Measurements from ENCODE around the gene ZMYND8.
"Not testable (repeated sequence)": the region's sequence is repeated elsewhere in the genome, so short reads cannot be mapped to it uniquely, and the experiment has no call there.

Gene ZMYND8

DNA sequence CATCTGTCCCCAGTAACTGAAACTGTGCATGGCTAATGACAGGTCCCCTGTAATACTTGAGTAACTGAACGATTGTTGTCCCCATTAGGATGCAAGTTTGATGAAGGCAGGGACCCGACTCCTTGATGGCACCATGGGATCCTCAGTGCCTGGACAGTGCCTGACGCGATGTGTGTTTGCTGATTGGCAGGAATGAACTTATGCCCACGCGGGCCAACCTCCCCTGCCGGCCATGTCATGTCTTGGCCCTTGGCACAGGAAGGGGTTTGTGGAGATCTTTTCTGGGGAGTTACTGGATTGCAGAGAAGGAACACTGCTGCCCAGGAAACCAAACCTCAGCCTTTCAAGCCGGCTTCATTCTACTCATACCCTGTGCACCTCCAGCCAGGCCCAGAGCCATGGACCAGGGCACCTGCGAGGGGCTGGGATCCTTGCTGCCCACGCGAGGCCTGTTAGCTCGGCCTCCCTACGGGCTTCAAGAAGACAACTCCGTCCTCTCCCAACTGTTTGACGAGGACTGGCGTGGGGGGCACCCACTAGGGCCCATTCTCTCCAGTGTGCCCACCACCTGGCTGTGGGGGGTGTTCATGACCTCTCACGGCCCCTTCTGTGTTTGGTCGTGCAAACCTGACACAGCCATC is 147.8 kb downstream of the ZMYND8 start:
- DNase-seq (ENCODE audit: low spot score) = no peak
- H3K79me1 ChIP-seq (ENCODE audit: low read depth, low read length) = no peaks in the 10 kb centered on the region
- no peak overlapping the region for H3K18ac ChIP-seq (ENCODE audit: low read length)
- H2BK12ac ChIP-seq (ENCODE audit: low read length) = no peak overlapping the region
- H3K36me3 ChIP-seq (replicated peaks in 1 of 2; ENCODE audit: control insufficient read depth in 2 of 2, insufficient read depth in 2 of 2, low read length in 2 of 2) = peaks cover 39 to 66% of the 10 kb centered on the region in 2 donors
- H3K4me2 ChIP-seq (ENCODE audit: insufficient read depth, low read length, poor library complexity, severe bottlenecking) = no peak overlapping the region
- no peak overlapping the region for H4K91ac ChIP-seq (ENCODE audit: low read depth, low read length, poor library complexity)
- H3K23ac ChIP-seq (ENCODE audit: low read depth, low read length, poor library complexity) = peak overlapping the region; percentile 18
- H3K4me3 ChIP-seq (ENCODE audit: low read length in 2 of 2) = no peak overlapping the region
- no peak overlapping the region for H2AK5ac ChIP-seq (ENCODE audit: low read depth, low read length)
- no peak overlapping the region for H2AFZ ChIP-seq (ENCODE audit: low read length)
- no peaks in the 10 kb centered on the region for H3K27me3 ChIP-seq (ENCODE audit: control insufficient read depth in 3 of 3, insufficient read depth in 3 of 3, low read depth in 1 of 3, low read length in 3 of 3)
- no peak overlapping the region for H2BK15ac ChIP-seq (ENCODE audit: low read length)
- H3K9ac ChIP-seq (ENCODE audit: low read depth, low read length, poor library complexity) = no peak overlapping the region
- no CpG with 5 or more reads among the region's 18 CpGs for WGBS, 2 donors (ENCODE audit: extremely low coverage in 2 of 2, insufficient read length in 2 of 2, insufficient replicate concordance in 1 of 2)
- peaks cover 0 to 8% of the 10 kb centered on the region in 2 donors for H3K4me1 ChIP-seq (ENCODE audit: control insufficient read depth in 2 of 2, insufficient read depth in 1 of 2, low read depth in 1 of 2, low read length in 2 of 2)
- no peaks in the 10 kb centered on the region for H3K9me3 ChIP-seq (replicated peaks in 1 of 2; ENCODE audit: control insufficient read depth in 2 of 2, insufficient read depth in 1 of 2, low read depth in 1 of 2, low read length in 2 of 2)
- H2BK120ac ChIP-seq (ENCODE audit: low read depth, low read length) = no peak overlapping the region
- no peak overlapping the region for H3K27ac ChIP-seq (replicated peaks; ENCODE audit: low read length)
- no peak overlapping the region for H4K8ac ChIP-seq (ENCODE audit: low read depth, low read length)
- H2BK5ac ChIP-seq (ENCODE audit: low read length) = no peak overlapping the region
- H3K14ac ChIP-seq (ENCODE audit: low read length) = no peak overlapping the region
- H3K4ac ChIP-seq (ENCODE audit: low read length) = no peak overlapping the region

DNA sequence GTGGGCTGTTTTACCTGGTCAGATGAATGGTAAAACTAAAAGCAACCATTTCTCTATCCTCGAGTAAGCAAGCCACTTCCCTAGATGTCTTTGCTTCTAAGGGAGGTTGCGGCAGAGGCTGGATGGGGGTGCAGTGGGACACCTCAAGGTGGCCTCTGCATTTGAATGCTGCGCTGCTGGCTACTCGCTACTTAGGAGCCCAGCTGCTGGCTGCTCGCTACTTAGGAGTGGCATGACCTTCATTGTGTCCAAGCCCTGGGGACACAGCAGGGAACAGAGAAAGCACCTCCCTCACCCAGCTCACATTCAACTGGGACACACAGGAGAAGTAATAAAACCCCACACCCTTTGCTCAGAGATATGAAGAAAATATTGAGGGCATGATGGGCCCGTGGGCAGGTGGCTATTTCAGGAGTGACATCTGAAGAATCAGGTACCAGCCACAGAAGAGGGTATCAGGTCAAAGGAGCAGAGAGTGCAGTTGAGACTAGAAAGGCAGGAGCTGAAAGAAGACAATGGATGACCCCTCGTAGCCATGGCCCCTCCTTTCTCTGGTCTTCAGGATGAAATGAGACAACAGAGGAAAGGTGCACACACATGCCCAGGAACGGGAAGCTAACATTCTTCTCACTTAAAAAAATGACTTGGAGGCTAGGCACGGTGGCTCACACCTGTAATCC is 149.4 kb downstream of the ZMYND8 start:
- Histone ChIP-seq H3K27ac (replicated peaks; ENCODE audit: low read length) (no peak overlapping the region), H3K79me1 (ENCODE audit: low read depth, low read length) (no peaks in the 10 kb centered on the region), H2BK5ac (ENCODE audit: low read length) (no peak overlapping the region), H2BK120ac (ENCODE audit: low read depth, low read length) (no peak overlapping the region), H3K9me3 (replicated peaks in 1 of 2; ENCODE audit: control insufficient read depth in 2 of 2, insufficient read depth in 1 of 2, low read depth in 1 of 2, low read length in 2 of 2) (no peaks in the 10 kb centered on the region), H3K18ac (ENCODE audit: low read length) (peak overlapping the region; percentile 25), H2AFZ (ENCODE audit: low read length) (no peak overlapping the region), H3K9ac (ENCODE audit: low read depth, low read length, poor library complexity) (no peak overlapping the region), H4K91ac (ENCODE audit: low read depth, low read length, poor library complexity) (no peak overlapping the region), H2AK5ac (ENCODE audit: low read depth, low read length) (no peak overlapping the region), H4K8ac (ENCODE audit: low read depth, low read length) (no peak overlapping the region), H2BK12ac (ENCODE audit: low read length) (no peak overlapping the region), H3K36me3 (replicated peaks in 1 of 2; ENCODE audit: control insufficient read depth in 2 of 2, insufficient read depth in 2 of 2, low read length in 2 of 2) (peaks cover 27 to 50% of the 10 kb centered on the region in 2 donors), H3K4ac (ENCODE audit: low read length) (no peak overlapping the region), H3K4me2 (ENCODE audit: insufficient read depth, low read length, poor library complexity, severe bottlenecking) (no peak overlapping the region), H2BK15ac (ENCODE audit: low read length) (no peak overlapping the region), H3K27me3 (ENCODE audit: control insufficient read depth in 3 of 3, insufficient read depth in 3 of 3, low read depth in 1 of 3, low read length in 3 of 3) (no peaks in the 10 kb centered on the region), H3K4me3 (ENCODE audit: low read length in 2 of 2) (no peak overlapping the region), H3K14ac (ENCODE audit: low read length) (no peak overlapping the region), H3K4me1 (ENCODE audit: control insufficient read depth in 2 of 2, insufficient read depth in 1 of 2, low read depth in 1 of 2, low read length in 2 of 2) (peaks cover 0 to 8% of the 10 kb centered on the region in 2 donors), H3K23ac (ENCODE audit: low read depth, low read length, poor library complexity) (no peak overlapping the region)
- DNase-seq (ENCODE audit: low spot score) = peak; percentile 8
- no CpG with 5 or more reads among the region's 9 CpGs for WGBS, 2 donors (ENCODE audit: extremely low coverage in 2 of 2, insufficient read length in 2 of 2, insufficient replicate concordance in 1 of 2)

GRCh38 chr20:47206552-47206951 is 149.9 kb downstream of the ZMYND8 start:
- H3K4me3 ChIP-seq (ENCODE audit: low read length in 2 of 2); H2BK15ac ChIP-seq (ENCODE audit: low read length); H4K91ac ChIP-seq (ENCODE audit: low read depth, low read length, poor library complexity); H3K9ac ChIP-seq (ENCODE audit: low read depth, low read length, poor library complexity); H3K9me3 ChIP-seq (replicated peaks in 1 of 2; ENCODE audit: control insufficient read depth in 2 of 2, insufficient read depth in 1 of 2, low read depth in 1 of 2, low read length in 2 of 2); H2BK12ac ChIP-seq (ENCODE audit: low read length); H3K18ac ChIP-seq (ENCODE audit: low read length); H2AFZ ChIP-seq (ENCODE audit: low read length); H3K27me3 ChIP-seq (ENCODE audit: control insufficient read depth in 3 of 3, insufficient read depth in 3 of 3, low read depth in 1 of 3, low read length in 3 of 3); H3K23ac ChIP-seq (ENCODE audit: low read depth, low read length, poor library complexity); H2BK120ac ChIP-seq (ENCODE audit: low read depth, low read length); H3K14ac ChIP-seq (ENCODE audit: low read length); H4K8ac ChIP-seq (ENCODE audit: low read depth, low read length); DNase-seq (ENCODE audit: low spot score); H3K27ac ChIP-seq (replicated peaks; ENCODE audit: low read length); H3K79me1 ChIP-seq (ENCODE audit: low read depth, low read length); H3K4me1 ChIP-seq (ENCODE audit: control insufficient read depth in 2 of 2, insufficient read depth in 1 of 2, low read depth in 1 of 2, low read length in 2 of 2); H2AK5ac ChIP-seq (ENCODE audit: low read depth, low read length); H2BK5ac ChIP-seq (ENCODE audit: low read length); H3K4ac ChIP-seq (ENCODE audit: low read length); H3K4me2 ChIP-seq (ENCODE audit: insufficient read depth, low read length, poor library complexity, severe bottlenecking): not testable (repeated sequence)
- H3K36me3 ChIP-seq (replicated peaks in 1 of 2; ENCODE audit: control insufficient read depth in 2 of 2, insufficient read depth in 2 of 2, low read length in 2 of 2) = peaks cover 21 to 45% of the 10 kb centered on the region in 2 donors
- WGBS, 2 donors (ENCODE audit: extremely low coverage in 2 of 2, insufficient read length in 2 of 2, insufficient replicate concordance in 1 of 2) = no CpG with 5 or more reads among the region's 10 CpGs

DNA sequence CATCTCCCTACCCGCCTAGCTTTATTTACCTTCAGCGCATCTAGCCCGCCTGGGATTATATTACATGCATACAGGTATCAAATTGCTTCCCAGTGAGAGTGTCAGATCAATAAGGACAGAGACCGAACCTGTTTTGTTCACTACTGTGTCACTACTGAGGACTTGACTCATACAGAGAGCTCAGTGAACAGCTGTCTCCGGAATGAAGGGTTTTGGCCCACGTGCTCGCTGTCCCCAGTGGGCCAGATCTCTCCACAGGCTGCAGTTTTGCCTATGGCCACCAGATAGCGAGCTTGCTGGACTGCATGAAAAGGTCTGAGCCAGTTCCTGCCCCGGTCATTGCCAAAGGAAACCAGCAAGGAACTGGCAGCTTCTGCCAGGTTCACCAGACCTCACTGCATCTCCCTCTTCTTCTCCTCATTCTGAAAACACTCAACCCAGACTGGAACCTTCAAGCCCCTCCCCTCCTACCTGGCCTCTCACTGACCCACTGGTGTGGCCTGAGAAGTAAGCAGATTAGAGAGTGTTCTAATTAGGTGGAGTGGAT is 150.8 kb downstream of the ZMYND8 start:
- Histone ChIP-seq H3K36me3 (replicated peaks in 1 of 2; ENCODE audit: control insufficient read depth in 2 of 2, insufficient read depth in 2 of 2, low read length in 2 of 2) (peaks cover 12 to 36% of the 10 kb centered on the region in 2 donors), H2AK5ac (ENCODE audit: low read depth, low read length) (no peak overlapping the region), H3K4me1 (ENCODE audit: control insufficient read depth in 2 of 2, insufficient read depth in 1 of 2, low read depth in 1 of 2, low read length in 2 of 2) (peaks cover 0 to 8% of the 10 kb centered on the region in 2 donors), H3K14ac (ENCODE audit: low read length) (no peak overlapping the region), H2AFZ (ENCODE audit: low read length) (no peak overlapping the region), H2BK12ac (ENCODE audit: low read length) (no peak overlapping the region), H3K27me3 (ENCODE audit: control insufficient read depth in 3 of 3, insufficient read depth in 3 of 3, low read depth in 1 of 3, low read length in 3 of 3) (no peaks in the 10 kb centered on the region), H4K8ac (ENCODE audit: low read depth, low read length) (no peak overlapping the region), H3K9ac (ENCODE audit: low read depth, low read length, poor library complexity) (no peak overlapping the region), H3K4me3 (ENCODE audit: low read length in 2 of 2) (no peak overlapping the region), H3K9me3 (replicated peaks in 1 of 2; ENCODE audit: control insufficient read depth in 2 of 2, insufficient read depth in 1 of 2, low read depth in 1 of 2, low read length in 2 of 2) (no peaks in the 10 kb centered on the region), H2BK15ac (ENCODE audit: low read length) (no peak overlapping the region), H3K27ac (replicated peaks; ENCODE audit: low read length) (no peak overlapping the region), H2BK5ac (ENCODE audit: low read length) (no peak overlapping the region), H4K91ac (ENCODE audit: low read depth, low read length, poor library complexity) (no peak overlapping the region), H3K18ac (ENCODE audit: low read length) (no peak overlapping the region), H3K79me1 (ENCODE audit: low read depth, low read length) (no peaks in the 10 kb centered on the region), H2BK120ac (ENCODE audit: low read depth, low read length) (no peak overlapping the region), H3K23ac (ENCODE audit: low read depth, low read length, poor library complexity) (no peak overlapping the region), H3K4ac (ENCODE audit: low read length) (no peak overlapping the region), H3K4me2 (ENCODE audit: insufficient read depth, low read length, poor library complexity, severe bottlenecking) (no peak overlapping the region)
- WGBS, 2 donors (ENCODE audit: extremely low coverage in 2 of 2, insufficient read length in 2 of 2, insufficient replicate concordance in 1 of 2) = no CpG with 5 or more reads among the region's 9 CpGs
- peak; percentile 9 for DNase-seq (ENCODE audit: low spot score)

Measured in neuronal stem cell (in vitro differentiated cells).